ENCODE results near the gene MYO18A.

DNA sequence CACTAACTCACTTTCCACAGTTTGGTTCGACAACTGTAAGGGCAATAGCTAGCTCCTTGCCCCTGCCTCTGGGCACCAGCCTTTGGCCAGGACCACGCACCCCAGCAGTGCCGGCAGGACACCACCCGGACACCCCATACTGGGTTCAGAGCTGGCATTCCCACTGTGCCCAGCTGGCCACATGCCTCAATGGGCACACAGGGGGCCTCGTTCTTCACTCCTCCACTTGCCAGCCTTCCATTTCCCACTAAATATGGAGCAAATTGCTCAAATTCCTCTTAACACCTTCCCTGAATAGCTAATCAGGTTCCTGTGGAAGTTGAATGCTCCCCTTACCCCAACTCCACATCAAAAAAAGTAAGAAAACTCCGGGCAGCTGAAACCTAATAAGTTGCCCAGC is 84.8 kb downstream of the MYO18A start:
- TF ChIP-seq, protein P1, sequence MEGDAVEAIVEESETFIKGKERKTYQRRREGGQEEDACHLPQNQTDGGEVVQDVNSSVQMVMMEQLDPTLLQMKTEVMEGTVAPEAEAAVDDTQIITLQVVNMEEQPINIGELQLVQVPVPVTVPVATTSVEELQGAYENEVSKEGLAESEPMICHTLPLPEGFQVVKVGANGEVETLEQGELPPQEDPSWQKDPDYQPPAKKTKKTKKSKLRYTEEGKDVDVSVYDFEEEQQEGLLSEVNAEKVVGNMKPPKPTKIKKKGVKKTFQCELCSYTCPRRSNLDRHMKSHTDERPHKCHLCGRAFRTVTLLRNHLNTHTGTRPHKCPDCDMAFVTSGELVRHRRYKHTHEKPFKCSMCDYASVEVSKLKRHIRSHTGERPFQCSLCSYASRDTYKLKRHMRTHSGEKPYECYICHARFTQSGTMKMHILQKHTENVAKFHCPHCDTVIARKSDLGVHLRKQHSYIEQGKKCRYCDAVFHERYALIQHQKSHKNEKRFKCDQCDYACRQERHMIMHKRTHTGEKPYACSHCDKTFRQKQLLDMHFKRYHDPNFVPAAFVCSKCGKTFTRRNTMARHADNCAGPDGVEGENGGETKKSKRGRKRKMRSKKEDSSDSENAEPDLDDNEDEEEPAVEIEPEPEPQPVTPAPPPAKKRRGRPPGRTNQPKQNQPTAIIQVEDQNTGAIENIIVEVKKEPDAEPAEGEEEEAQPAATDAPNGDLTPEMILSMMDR (IDR thresholded peaks at IDR 0.05; ENCODE audit: low read length): no peak
- TF ChIP-seq EZH2phosphoT487 (IDR thresholded peaks at IDR 0.05; ENCODE audit: low read length): no peak
